NT2/D1 (cell line): ENCODE measurements around the gene AKR1D1.

Experiments used
- YY1 ChIP-seq: IDR thresholded peaks from 2 replicates; pipeline ENCODE4 v1.6.1; 2011; ENCODE audit not compliant: insufficient read length, insufficient read depth
- ZNF274 ChIP-seq: IDR thresholded peaks from 2 replicates; pipeline ENCODE4 v1.6.1; 2011; ENCODE audit warnings: mild to moderate bottlenecking, low read depth, low read length

DNA sequence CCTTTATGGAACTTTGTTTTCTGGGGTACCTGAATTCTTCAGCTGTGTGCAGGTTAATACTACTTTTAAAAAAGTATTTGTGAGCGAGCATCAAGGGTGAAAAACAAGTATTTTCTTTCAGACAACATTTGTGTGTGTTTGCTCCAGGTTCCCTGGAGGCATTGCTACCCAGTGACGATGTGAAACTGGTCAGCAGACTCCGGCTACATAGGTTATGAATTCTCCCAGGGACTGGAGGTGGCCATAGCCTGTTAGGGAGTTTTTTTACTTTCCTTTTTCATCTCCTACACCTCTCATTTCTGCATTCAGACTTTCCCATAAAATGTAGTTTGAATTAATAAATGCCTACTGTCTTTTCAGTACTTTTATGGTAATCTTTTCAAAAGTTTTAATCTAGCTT, 7.6 kb downstream of the AKR1D1 start:
- TF ChIP-seq YY1 (no peak), ZNF274 (no peak)
